Smooth muscle cell of the coronary artery (primary cell): Measurements from ENCODE around the gene KMT5B. TPM values are rescaled to one million over a fixed set of nuclear protein-coding genes. Genes with fewer than 3 reads are reported as not detected.

Experiments used
- total RNA-seq: library from RNA; depleted of rRNA; stranded (reverse); fragments of >200 nt; gene quantifications from 2 replicates; pipeline ENCODE4 v1.2.3, GENCODE V29; 2014; ENCODE audit warnings: low replicate concordance

The KMT5B gene
- total RNA-seq: 23.4 and 23.5 TPM in 2 replicates

GRCh38 chr11:68213135-68213515 is at the start of gene KMT5B:
TSS of gene KMT5B (minus strand) at chr11:68213296. CDS start at chr11:68190076, 23,220 bp downstream.

GRCh38 chr11:68121067-68121899 is 91.8 kb downstream of the KMT5B start, which contains the start of gene CHKA:
TSS of gene CHKA (minus strand) at chr11:68121388. CDS start at chr11:68121177, 211 bp downstream.

Other genes with a start within 250 kb of the KMT5B start
- 18.6 and 54.1 TPM in 2 replicates for gene UNC93B1, start 209.2 kb downstream of the KMT5B start, total RNA-seq
- gene ALDH3B1, start 203.0 kb downstream of the KMT5B start, total RNA-seq: 18.6 and 32.2 TPM in 2 replicates
- gene NDUFS8, start 182.6 kb downstream of the KMT5B start, total RNA-seq: 96.2 and 149 TPM in 2 replicates
- gene TCIRG1, start 174.3 kb downstream of the KMT5B start, total RNA-seq: 52.3 and 54.9 TPM in 2 replicates
- 7.1 and 8.3 TPM in 2 replicates for gene CHKA, start 91.9 kb downstream of the KMT5B start, total RNA-seq
- gene C11orf24, start 58.7 kb upstream of the KMT5B start, total RNA-seq: 12.1 and 28.5 TPM in 2 replicates
- gene LRP5, start 99.3 kb upstream of the KMT5B start, total RNA-seq: 28.7 and 38.6 TPM in 2 replicates
- gene PPP6R3, start 247.5 kb upstream of the KMT5B start, total RNA-seq: 100 and 101 TPM in 2 replicates